SK-N-SH (cell line): ENCODE measurements around the gene KIF1C.

Experiments used
- EZH2phosphoT487 ChIP-seq: fragments of 200-600 bp; sonication (generic); IDR thresholded peaks from 2 replicates; pipeline ENCODE4 v1.6.1; 2017; ENCODE audit warnings: low read depth, mixed run types, mild to moderate bottlenecking, antibody characterized with exemption, moderate library complexity, borderline replicate concordance
- FOSL2 ChIP-seq: IDR thresholded peaks from 2 replicates; pipeline ENCODE4 v1.4.0; 2012; ENCODE audit warnings: low read depth, mild to moderate bottlenecking, moderate library complexity, borderline replicate concordance
- GATA2 ChIP-seq: sonication (generic); formaldehyde crosslinking; IDR thresholded peaks from 2 replicates; pipeline ENCODE4 v1.5.0; 2020; ENCODE audit warnings: mild to moderate bottlenecking, missing genetic modification reagents
- RAD21 ChIP-seq: IDR thresholded peaks from 2 replicates; pipeline ENCODE4 v1.6.1; 2012; ENCODE audit warnings: mild to moderate bottlenecking, low read length
- RCOR1 ChIP-seq: fragments of 150-350 bp; IDR thresholded peaks from 2 replicates; pipeline ENCODE4 v1.6.1; 2017; ENCODE audit warnings: antibody characterized with exemption, low read length
- SIN3A ChIP-seq: IDR thresholded peaks from 2 replicates; pipeline ENCODE4 v1.6.1; 2012; ENCODE audit warnings: low read depth, mild to moderate bottlenecking, low read length, moderate library complexity, borderline replicate concordance
- SMC3 ChIP-seq: IDR thresholded peaks from 2 replicates; pipeline ENCODE4 v1.6.1; 2012; ENCODE audit warnings: low read depth, low read length, improper control_type of control experiment
- TF ChIP-seq, protein P1 (sequence below): fragments of 200-600 bp; sonication (generic); IDR thresholded peaks from 2 replicates; pipeline ENCODE4 v1.6.1; 2017; ENCODE audit warnings: antibody characterized with exemption, mild to moderate bottlenecking, moderate library complexity
- TF ChIP-seq, protein P2 (sequence below): IDR thresholded peaks from 2 replicates; pipeline ENCODE4 v1.6.1; 2012; ENCODE audit warnings: mild to moderate bottlenecking, low read depth, low read length, moderate library complexity
- TF ChIP-seq, protein P3 (sequence below): fragments of 150-350 bp; IDR thresholded peaks from 2 replicates; pipeline ENCODE4 v1.6.1; 2016; ENCODE audit warnings: mild to moderate bottlenecking, low read depth, low read length
- TF ChIP-seq, protein P4 (sequence below): IDR thresholded peaks from 2 replicates; pipeline ENCODE4 v1.4.0; 2012; ENCODE audit warnings: low read depth
- TF ChIP-seq, protein P5 (sequence below): IDR thresholded peaks from 2 replicates; pipeline ENCODE4 v1.4.0; 2012; ENCODE audit warnings: low read depth, borderline replicate concordance
- TF ChIP-seq, protein P6 (sequence below): fragments of 150-350 bp; IDR thresholded peaks from 2 replicates; pipeline ENCODE4 v1.6.1; 2017; ENCODE audit warnings: antibody characterized with exemption, low read length, low read depth, borderline replicate concordance

DNA sequence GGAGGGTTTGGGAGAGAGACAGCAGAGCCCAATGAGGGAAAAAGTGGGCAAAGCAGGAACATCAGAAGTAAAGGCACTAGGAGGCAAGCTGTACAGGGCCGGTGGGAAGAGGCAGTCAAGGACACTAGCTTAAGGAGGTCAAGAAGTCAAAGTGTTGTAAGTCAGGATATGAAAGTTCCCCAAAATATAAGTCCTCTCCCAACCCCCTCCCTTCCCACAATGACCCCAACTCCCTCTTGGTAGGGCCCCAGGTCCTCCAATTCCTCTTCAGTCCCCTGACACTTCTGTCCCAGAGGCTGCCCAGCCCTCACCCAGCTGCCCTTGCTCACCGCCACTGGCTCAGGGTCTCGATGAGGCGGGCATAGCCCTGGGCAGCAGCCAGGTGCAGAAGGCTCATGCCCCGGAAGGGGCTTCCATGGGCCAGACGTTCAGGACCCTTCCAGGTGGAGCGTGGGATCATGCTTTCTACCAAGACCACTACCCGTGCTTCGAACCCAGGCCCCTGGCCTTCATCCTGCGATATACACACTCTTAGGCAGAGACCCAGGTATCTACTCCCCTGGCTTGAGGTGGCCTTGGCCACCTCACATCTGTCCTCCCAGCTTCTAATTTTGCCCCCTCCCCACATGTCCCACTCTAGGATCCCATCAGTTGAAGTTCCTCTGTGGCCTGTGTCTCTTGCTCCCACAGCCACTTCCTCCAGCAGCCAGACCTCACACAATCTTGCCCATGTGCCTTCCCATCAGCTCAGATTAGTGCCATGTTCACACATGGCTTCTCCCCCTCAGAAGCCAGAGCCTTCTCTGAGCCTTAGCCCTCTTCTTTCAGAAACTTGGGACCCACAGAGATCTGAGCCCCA is 24.3 kb upstream of the KIF1C start:
- TF ChIP-seq, protein P1, sequence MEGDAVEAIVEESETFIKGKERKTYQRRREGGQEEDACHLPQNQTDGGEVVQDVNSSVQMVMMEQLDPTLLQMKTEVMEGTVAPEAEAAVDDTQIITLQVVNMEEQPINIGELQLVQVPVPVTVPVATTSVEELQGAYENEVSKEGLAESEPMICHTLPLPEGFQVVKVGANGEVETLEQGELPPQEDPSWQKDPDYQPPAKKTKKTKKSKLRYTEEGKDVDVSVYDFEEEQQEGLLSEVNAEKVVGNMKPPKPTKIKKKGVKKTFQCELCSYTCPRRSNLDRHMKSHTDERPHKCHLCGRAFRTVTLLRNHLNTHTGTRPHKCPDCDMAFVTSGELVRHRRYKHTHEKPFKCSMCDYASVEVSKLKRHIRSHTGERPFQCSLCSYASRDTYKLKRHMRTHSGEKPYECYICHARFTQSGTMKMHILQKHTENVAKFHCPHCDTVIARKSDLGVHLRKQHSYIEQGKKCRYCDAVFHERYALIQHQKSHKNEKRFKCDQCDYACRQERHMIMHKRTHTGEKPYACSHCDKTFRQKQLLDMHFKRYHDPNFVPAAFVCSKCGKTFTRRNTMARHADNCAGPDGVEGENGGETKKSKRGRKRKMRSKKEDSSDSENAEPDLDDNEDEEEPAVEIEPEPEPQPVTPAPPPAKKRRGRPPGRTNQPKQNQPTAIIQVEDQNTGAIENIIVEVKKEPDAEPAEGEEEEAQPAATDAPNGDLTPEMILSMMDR = no peak
- TF ChIP-seq RAD21 (no peak), EZH2phosphoT487 (no peak), SIN3A (no peak), RCOR1 (no peak), SMC3 (no peak), GATA2 (CRISPR knock-in tag) (no peak), FOSL2 (no peak)
- TF ChIP-seq, protein P2, sequence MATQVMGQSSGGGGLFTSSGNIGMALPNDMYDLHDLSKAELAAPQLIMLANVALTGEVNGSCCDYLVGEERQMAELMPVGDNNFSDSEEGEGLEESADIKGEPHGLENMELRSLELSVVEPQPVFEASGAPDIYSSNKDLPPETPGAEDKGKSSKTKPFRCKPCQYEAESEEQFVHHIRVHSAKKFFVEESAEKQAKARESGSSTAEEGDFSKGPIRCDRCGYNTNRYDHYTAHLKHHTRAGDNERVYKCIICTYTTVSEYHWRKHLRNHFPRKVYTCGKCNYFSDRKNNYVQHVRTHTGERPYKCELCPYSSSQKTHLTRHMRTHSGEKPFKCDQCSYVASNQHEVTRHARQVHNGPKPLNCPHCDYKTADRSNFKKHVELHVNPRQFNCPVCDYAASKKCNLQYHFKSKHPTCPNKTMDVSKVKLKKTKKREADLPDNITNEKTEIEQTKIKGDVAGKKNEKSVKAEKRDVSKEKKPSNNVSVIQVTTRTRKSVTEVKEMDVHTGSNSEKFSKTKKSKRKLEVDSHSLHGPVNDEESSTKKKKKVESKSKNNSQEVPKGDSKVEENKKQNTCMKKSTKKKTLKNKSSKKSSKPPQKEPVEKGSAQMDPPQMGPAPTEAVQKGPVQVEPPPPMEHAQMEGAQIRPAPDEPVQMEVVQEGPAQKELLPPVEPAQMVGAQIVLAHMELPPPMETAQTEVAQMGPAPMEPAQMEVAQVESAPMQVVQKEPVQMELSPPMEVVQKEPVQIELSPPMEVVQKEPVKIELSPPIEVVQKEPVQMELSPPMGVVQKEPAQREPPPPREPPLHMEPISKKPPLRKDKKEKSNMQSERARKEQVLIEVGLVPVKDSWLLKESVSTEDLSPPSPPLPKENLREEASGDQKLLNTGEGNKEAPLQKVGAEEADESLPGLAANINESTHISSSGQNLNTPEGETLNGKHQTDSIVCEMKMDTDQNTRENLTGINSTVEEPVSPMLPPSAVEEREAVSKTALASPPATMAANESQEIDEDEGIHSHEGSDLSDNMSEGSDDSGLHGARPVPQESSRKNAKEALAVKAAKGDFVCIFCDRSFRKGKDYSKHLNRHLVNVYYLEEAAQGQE = no peak
- TF ChIP-seq, protein P3, sequence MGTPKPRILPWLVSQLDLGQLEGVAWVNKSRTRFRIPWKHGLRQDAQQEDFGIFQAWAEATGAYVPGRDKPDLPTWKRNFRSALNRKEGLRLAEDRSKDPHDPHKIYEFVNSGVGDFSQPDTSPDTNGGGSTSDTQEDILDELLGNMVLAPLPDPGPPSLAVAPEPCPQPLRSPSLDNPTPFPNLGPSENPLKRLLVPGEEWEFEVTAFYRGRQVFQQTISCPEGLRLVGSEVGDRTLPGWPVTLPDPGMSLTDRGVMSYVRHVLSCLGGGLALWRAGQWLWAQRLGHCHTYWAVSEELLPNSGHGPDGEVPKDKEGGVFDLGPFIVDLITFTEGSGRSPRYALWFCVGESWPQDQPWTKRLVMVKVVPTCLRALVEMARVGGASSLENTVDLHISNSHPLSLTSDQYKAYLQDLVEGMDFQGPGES = no peak
- TF ChIP-seq, protein P4, sequence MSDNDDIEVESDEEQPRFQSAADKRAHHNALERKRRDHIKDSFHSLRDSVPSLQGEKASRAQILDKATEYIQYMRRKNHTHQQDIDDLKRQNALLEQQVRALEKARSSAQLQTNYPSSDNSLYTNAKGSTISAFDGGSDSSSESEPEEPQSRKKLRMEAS = no peak
- TF ChIP-seq, protein P5, sequence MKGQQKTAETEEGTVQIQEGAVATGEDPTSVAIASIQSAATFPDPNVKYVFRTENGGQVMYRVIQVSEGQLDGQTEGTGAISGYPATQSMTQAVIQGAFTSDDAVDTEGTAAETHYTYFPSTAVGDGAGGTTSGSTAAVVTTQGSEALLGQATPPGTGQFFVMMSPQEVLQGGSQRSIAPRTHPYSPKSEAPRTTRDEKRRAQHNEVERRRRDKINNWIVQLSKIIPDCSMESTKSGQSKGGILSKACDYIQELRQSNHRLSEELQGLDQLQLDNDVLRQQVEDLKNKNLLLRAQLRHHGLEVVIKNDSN = no peak
- TF ChIP-seq, protein P6, sequence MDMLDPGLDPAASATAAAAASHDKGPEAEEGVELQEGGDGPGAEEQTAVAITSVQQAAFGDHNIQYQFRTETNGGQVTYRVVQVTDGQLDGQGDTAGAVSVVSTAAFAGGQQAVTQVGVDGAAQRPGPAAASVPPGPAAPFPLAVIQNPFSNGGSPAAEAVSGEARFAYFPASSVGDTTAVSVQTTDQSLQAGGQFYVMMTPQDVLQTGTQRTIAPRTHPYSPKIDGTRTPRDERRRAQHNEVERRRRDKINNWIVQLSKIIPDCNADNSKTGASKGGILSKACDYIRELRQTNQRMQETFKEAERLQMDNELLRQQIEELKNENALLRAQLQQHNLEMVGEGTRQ = no peak
